SU-DHL-6 (cell line): ENCODE data around the gene MOB3B.

Experiments
- H2AFZ ChIP-seq: fragments of 200-600 bp; sonication (generic); 2 replicates; pipeline ENCODE4 v1.6.1; 2014; ENCODE audit warnings: low read depth, mild to moderate bottlenecking, moderate library complexity, mixed read lengths, antibody characterized with exemption, low read length; ENCODE audit not compliant: severe bottlenecking
- H3F3A ChIP-seq: fragments of 200-600 bp; shearing (Covaris generic); 2 replicates; pipeline ENCODE4 v1.6.0; 2016; ENCODE audit warnings: antibody characterized with exemption, mild to moderate bottlenecking; ENCODE audit not compliant: insufficient read depth
- H3K27ac ChIP-seq: fragments of 200-600 bp; sonication (generic); 2 replicates; pipeline ENCODE4 v1.5.1; 2016; ENCODE audit warnings: low read depth, mild to moderate bottlenecking, low read length, moderate library complexity, mixed read lengths
- H3K27me3 ChIP-seq: fragments of 200-600 bp; sonication (generic), shearing (Covaris generic); 2 replicates; pipeline ENCODE4 v1.6.0; 2014; ENCODE audit warnings: mild to moderate bottlenecking, low read length
- H3K36me3 ChIP-seq: fragments of 200-600 bp; sonication (generic); 2 replicates; pipeline ENCODE4 v1.6.1; 2014; ENCODE audit warnings: mild to moderate bottlenecking, low read length, mixed read lengths
- H3K4me2 ChIP-seq: fragments of 300-600, 200-600 bp; shearing (Covaris generic), sonication (generic); 2 replicates; pipeline ENCODE4 v1.6.0; 2014; ENCODE audit warnings: low read length, low read depth, mild to moderate bottlenecking; ENCODE audit not compliant: poor library complexity, severe bottlenecking
- H3K4me3 ChIP-seq: fragments of 200-600 bp; sonication (generic); 2 replicates; pipeline ENCODE4 v1.5.1; 2014; ENCODE audit warnings: antibody characterized with exemption, low read length, mild to moderate bottlenecking, mixed read lengths; ENCODE audit not compliant: insufficient read depth, poor library complexity, severe bottlenecking
- H3K79me2 ChIP-seq: fragments of 200-600 bp; sonication (generic); 2 replicates; pipeline ENCODE4 v1.6.1; 2014; ENCODE audit warnings: mild to moderate bottlenecking, low read length, moderate library complexity; ENCODE audit not compliant: insufficient read depth
- H3K9ac ChIP-seq: fragments of 200-600 bp; sonication (generic); 2 replicates; pipeline ENCODE4 v1.7.0; 2014; ENCODE audit warnings: mild to moderate bottlenecking, low read length
- H3K9me2 ChIP-seq: fragments of 200-600 bp; sonication (generic); replicated peaks from 2 replicates; pipeline ENCODE4 v1.6.1; 2014; ENCODE audit warnings: low read length; ENCODE audit not compliant: insufficient read depth
- H3K9me3 ChIP-seq: fragments of 200-600 bp; sonication (generic); 2 replicates; pipeline ENCODE4 v1.6.1; 2014; ENCODE audit warnings: low read length, mixed read lengths; ENCODE audit not compliant: insufficient read depth
- H4K20me1 ChIP-seq: fragments of 200-600 bp; sonication (generic); 2 replicates; pipeline ENCODE4 v1.6.1; 2014; ENCODE audit warnings: low read depth, mild to moderate bottlenecking, antibody characterized with exemption, low read length, moderate library complexity, mixed read lengths
- EZH2phosphoT487 ChIP-seq: fragments of 200-600 bp; sonication (generic), shearing (Covaris generic); conservative IDR thresholded peaks from 2 replicates; pipeline ENCODE4 v1.6.1; 2018; ENCODE audit warnings: mild to moderate bottlenecking, antibody characterized with exemption, low read length, moderate library complexity, mixed read lengths
- TF ChIP-seq, protein P1 (sequence below): fragments of 200-600 bp; sonication (generic); IDR thresholded peaks from one replicate; pipeline ENCODE4 v1.5.1; 2017; ENCODE audit warnings: antibody characterized with exemption, mild to moderate bottlenecking, low read length, moderate library complexity; ENCODE audit not compliant: insufficient read depth, poor library complexity, severe bottlenecking

Gene MOB3B

DNA sequence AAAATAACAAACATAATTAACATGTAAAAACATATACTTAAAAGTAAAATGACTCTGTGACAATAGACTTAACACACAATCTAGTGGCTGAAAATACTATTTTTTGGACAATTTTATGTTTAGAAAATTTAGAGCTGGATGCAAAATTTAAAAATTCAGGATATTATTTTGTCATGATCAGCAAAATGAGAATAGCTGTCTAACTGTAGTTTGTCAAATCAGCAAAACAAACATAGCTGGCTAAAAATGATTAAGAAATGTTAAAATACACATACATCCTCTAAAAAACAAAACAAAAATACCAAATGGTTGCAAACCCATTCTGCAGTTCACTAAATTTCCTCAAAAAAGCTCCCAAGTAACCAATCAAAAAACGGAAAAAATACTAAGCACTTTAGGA, 25.1 kb upstream of the MOB3B start:
- Histone ChIP-seq H3K4me3 (no peak overlapping the region), H3K36me3 (peaks cover 3% of the 10 kb centered on the region; the same call in 1 of the 2 replicates), H4K20me1 (no peaks in the 10 kb centered on the region), H3K4me2 (no peak overlapping the region), H3K27me3 (no peaks in the 10 kb centered on the region), H2AFZ (no peak overlapping the region), H3F3A (no peaks in the 10 kb centered on the region), H3K9ac (no peak overlapping the region), H3K79me2 (no peaks in the 10 kb centered on the region), H3K9me3 (no peaks in the 10 kb centered on the region), H3K9me2 (no peaks in the 10 kb centered on the region), H3K27ac (no peak overlapping the region)
- TF ChIP-seq EZH2phosphoT487: no peak
- TF ChIP-seq, protein P1, sequence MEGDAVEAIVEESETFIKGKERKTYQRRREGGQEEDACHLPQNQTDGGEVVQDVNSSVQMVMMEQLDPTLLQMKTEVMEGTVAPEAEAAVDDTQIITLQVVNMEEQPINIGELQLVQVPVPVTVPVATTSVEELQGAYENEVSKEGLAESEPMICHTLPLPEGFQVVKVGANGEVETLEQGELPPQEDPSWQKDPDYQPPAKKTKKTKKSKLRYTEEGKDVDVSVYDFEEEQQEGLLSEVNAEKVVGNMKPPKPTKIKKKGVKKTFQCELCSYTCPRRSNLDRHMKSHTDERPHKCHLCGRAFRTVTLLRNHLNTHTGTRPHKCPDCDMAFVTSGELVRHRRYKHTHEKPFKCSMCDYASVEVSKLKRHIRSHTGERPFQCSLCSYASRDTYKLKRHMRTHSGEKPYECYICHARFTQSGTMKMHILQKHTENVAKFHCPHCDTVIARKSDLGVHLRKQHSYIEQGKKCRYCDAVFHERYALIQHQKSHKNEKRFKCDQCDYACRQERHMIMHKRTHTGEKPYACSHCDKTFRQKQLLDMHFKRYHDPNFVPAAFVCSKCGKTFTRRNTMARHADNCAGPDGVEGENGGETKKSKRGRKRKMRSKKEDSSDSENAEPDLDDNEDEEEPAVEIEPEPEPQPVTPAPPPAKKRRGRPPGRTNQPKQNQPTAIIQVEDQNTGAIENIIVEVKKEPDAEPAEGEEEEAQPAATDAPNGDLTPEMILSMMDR: no peak

DNA sequence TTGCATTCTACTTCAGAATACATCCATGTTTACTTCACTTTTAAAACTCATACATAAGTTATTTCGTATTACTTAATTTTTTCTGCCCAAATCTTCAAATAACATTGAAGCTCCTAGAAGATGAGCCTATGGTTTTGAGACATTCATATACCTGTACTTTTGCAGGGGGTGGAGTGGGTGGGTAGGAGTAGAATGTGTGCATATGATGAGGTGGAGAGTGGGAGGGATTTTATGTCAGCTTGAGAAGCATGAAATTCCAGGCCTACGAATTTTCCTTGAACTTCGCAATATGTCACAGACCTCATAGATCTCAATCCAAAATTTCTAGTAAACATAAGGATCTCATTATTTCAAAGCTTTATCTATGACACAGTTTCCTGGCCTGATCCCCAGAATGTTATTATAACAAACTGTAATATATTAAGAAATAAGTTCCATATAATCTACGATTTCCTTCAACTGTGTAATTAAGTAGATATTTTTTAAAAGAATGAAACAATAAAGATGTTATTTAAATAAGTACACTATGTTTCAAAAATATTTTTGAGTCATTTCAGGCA, 19.7 kb upstream of the MOB3B start:
- H3K9me3 ChIP-seq: no peaks in the 10 kb centered on the region
- no peaks in the 10 kb centered on the region for H3K27me3 ChIP-seq
- H2AFZ ChIP-seq: no peak overlapping the region
- H3F3A ChIP-seq: no peaks in the 10 kb centered on the region; the same call in 1 of the 2 replicates
- H3K4me3 ChIP-seq: no peak overlapping the region
- H3K4me2 ChIP-seq: no peak overlapping the region
- no peaks in the 10 kb centered on the region for H3K9me2 ChIP-seq
- no peaks in the 10 kb centered on the region for H4K20me1 ChIP-seq
- peaks cover 10% of the 10 kb centered on the region; the same call in 1 of the 2 replicates for H3K36me3 ChIP-seq
- no peak overlapping the region for H3K9ac ChIP-seq
- H3K27ac ChIP-seq: no peak overlapping the region
- no peaks in the 10 kb centered on the region for H3K79me2 ChIP-seq
- TF ChIP-seq, protein P1: no peak
- no peak for TF ChIP-seq EZH2phosphoT487

DNA sequence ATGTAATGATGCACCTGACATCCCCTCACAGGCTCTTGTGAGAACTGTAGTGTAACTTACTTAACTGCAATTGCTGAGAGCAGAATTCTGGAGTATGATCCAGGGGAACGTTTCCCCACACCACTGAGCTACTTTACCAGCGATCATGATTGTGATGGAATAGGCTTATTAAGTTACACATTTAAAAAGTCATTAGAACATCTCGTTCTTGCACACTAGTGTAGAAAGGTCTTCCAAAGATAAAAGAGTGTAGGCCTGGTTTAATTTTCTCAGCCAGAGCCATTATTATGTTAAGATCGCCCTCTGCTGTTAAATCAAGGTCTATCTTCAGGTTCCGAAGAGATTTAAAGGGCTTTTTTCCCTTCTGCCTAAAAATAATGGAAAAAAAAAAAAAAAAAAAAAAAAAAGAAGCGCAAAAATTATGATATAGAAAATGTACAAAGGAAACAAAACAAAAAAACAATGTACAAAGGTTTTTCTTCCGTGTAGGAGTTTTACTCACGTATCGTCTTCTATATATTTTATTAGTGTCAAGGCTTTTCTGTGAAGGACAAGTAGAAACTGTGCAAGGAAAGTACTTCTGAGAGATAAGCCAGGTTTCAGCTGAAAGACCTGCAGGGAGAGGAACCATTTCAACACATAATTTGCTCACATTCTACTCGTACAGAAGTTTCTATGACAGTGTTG, 18.6 kb upstream of the MOB3B start:
- H3K79me2 ChIP-seq: no peaks in the 10 kb centered on the region
- H2AFZ ChIP-seq: no peak overlapping the region
- H3K9ac ChIP-seq: no peak overlapping the region
- H3K27me3 ChIP-seq: no peaks in the 10 kb centered on the region
- no peaks in the 10 kb centered on the region for H3K9me3 ChIP-seq
- no peak overlapping the region for H3K4me2 ChIP-seq
- no peak overlapping the region for H3K27ac ChIP-seq
- no peaks in the 10 kb centered on the region for H4K20me1 ChIP-seq
- no peaks in the 10 kb centered on the region; the same call in 1 of the 2 replicates for H3F3A ChIP-seq
- H3K4me3 ChIP-seq: no peak overlapping the region
- TF ChIP-seq, protein P1: peak; percentile 29
- TF ChIP-seq EZH2phosphoT487: no peak
- H3K36me3 ChIP-seq: peaks cover 10% of the 10 kb centered on the region; the same call in 1 of the 2 replicates
- H3K9me2 ChIP-seq: no peaks in the 10 kb centered on the region
